NB4 (cell line): ENCODE results near the gene WDR1.

Experiments used
- CTCF ChIP-seq: IDR thresholded peaks from one replicate; pipeline ENCODE4 v1.5.1; 2012; ENCODE audit warnings: low read depth, low read length
- MYC ChIP-seq: IDR thresholded peaks from 2 replicates; pipeline ENCODE4 v1.6.1; 2011; ENCODE audit warnings: low read depth, low read length
- POLR2A ChIP-seq: IDR thresholded peaks from 2 replicates; pipeline ENCODE4 v1.6.1; 2011; ENCODE audit warnings: mild to moderate bottlenecking; ENCODE audit not compliant: insufficient read length; ENCODE audit errors: extremely low read depth
- TF ChIP-seq, protein P1 (sequence below): IDR thresholded peaks from 2 replicates; pipeline ENCODE4 v1.6.1; 2011; ENCODE audit warnings: low read depth, low read length

GRCh38 chr4:10105920-10106319 lies 10.7 kb downstream of the WDR1 start:
- TF ChIP-seq POLR2A (no peak), CTCF (no peak), MYC (no peak)
- TF ChIP-seq, protein P1, sequence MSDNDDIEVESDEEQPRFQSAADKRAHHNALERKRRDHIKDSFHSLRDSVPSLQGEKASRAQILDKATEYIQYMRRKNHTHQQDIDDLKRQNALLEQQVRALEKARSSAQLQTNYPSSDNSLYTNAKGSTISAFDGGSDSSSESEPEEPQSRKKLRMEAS: no peak
